SHP77 (cell line): ENCODE data around the gene CEP72.
"Not testable (repeated sequence)": the region's sequence is repeated elsewhere in the genome, so short reads cannot be mapped to it uniquely, and the experiment has no call there.

ENCODE experiments used
- DNase-seq, 2 experiments: peaks; one replicate each; lab custom pipeline; 2025; lab: John Stamatoyannopoulos, UW

The CEP72 gene

GRCh38 chr5:600886-601541, 11.1 kb upstream of the CEP72 start:
- DNase-seq: no peak

GRCh38 chr5:601771-602465, 10.2 kb upstream of the CEP72 start:
- DNase-seq: no peak

- DNase-seq: no peak
Measured at GRCh38 chr5:602466-603035, 9.6 kb upstream of the CEP72 start.

GRCh38 chr5:603081-603998, 8.8 kb upstream of the CEP72 start:
- DNase-seq: peak in 1 of 2 experiments; percentile 34

- no peak for DNase-seq
Measured at GRCh38 chr5:604391-604831, 7.7 kb upstream of the CEP72 start.

GRCh38 chr5:605090-605489, 7.0 kb upstream of the CEP72 start:
- not testable (repeated sequence) for DNase-seq

GRCh38 chr5:606061-606460, 6.1 kb upstream of the CEP72 start:
- DNase-seq: no peak

- no peak for DNase-seq
Measured at GRCh38 chr5:606526-607399, 5.4 kb upstream of the CEP72 start.

GRCh38 chr5:607541-608428, 4.4 kb upstream of the CEP72 start:
- no peak for DNase-seq

GRCh38 chr5:608429-609370, 3.4 kb upstream of the CEP72 start:
- DNase-seq: no peak

- no peak for DNase-seq
Measured at GRCh38 chr5:609506-609905, 2.6 kb upstream of the CEP72 start.

GRCh38 chr5:610011-610743, 2.0 kb upstream of the CEP72 start:
- no peak for DNase-seq

- no peak for DNase-seq
Measured at GRCh38 chr5:610744-611730, 1.1 kb upstream of the CEP72 start.

GRCh38 chr5:612498-613424, 621 bp downstream of the CEP72 start:
- DNase-seq: peak in 1 of 2 experiments; percentile 38

GRCh38 chr5:616484-617039, 4.4 kb downstream of the CEP72 start:
- peak in 1 of 2 experiments; percentile 23 for DNase-seq

- no peak for DNase-seq
Measured at GRCh38 chr5:617896-618295, 5.8 kb downstream of the CEP72 start.
